Measurements from ENCODE around the gene ZFR.
"Not testable (repeated sequence)": the region's sequence is repeated elsewhere in the genome, so short reads cannot be mapped to it uniquely, and the experiment has no call there.

ZFR gene

DNA sequence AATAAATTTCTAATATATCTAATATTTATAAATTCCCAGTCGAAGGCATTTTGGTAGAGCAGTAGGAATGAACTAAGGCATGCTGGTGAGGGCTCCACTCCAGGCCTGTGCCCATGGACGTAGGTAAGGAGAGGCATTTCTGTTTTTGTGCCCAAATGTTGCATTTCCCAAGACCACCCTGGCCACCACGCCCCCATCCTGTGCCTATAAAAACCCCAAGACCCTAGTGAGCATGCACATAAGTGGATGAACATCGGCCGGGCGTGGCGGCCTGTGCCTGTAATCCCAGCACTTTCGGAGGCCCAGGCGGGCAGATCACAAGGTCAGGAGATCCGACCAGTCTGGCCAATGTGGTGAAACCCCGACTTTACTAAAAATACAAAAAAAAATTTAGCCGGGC, 121.7 kb downstream of the ZFR start:
- no peak for DNase-seq (ENCODE audit: low read depth, low spot score)

DNA sequence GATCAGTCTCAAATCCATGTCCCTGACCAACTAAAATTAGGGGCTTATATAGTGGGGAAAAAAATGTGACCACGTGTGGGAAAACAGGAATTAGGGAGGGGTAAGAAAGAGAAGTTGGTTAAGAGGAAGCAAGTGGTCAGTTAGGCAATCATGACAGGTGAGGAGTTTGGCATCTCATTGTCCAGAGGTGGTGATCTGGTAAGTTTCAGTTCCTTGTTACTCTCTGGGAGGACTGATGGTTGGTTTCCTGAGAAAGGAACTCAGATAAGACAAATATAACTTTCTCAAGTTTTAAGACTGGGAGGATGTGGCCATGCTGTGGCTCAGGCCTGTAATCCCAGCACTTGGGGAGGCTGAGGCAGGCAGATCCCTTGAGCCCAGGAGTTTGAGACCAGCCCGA, 122.8 kb downstream of the ZFR start:
- DNase-seq (ENCODE audit: low read depth, low spot score): not testable (repeated sequence)

- no peak for DNase-seq (ENCODE audit: low read depth, low spot score)
Measured at GRCh38 chr5:32320576-32320975, 124.0 kb downstream of the ZFR start.

DNA sequence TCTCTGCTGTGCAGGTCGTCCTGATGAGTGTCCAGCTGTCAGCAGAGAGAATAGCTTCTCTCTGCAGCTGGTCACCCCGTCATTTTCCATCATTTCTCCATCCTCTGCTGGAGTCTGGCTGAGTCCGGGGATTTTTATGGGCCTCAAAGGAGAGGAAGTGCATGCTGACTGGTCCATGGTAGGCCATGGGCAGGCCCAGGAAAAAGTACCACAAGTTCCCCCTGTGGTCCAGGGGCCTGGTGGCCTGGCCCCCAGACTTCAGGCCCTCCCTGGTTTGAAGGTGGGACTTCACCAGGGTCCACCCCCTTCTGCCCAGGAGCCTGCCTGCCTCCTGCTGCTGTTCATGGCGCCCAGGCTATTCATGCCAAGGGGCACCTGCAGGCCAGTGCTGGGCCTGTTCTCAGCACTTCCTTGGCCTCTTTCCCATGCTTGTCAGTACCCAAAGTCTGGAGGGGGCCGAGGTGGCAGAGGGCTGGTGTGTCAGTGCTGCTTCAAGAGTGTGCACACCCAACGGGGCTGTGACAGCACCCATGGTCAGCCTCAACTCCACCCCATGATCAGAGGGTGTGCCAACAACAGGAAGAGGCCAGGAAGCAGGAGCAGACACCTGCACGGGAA, 124.5 kb downstream of the ZFR start:
- DNase-seq (ENCODE audit: low read depth, low spot score): no peak

DNA sequence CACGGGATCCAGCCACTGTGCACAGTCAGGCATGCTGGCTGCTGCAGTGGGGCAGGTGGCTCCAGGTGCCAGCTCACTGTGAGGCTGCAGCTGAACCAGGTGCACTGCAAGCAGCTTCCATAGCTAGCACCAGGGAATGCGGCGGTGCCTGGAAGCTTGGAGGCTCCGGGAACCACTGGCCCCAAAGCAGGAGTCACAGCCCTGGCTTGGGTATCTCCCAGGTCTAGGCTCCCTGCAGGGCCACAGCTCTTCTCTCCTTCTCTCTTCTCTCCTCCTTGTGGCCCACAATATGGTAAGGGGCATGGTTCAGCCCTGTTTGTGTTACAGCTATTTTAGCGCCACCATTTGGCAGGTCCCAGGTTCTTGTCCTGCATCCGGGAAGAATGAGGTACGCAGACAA, 125.1 kb downstream of the ZFR start:
- DNase-seq (ENCODE audit: low read depth, low spot score): no peak

GRCh38 chr5:32317041-32317440, 127.5 kb downstream of the ZFR start:
- DNase-seq (ENCODE audit: low read depth, low spot score): no peak

DNA sequence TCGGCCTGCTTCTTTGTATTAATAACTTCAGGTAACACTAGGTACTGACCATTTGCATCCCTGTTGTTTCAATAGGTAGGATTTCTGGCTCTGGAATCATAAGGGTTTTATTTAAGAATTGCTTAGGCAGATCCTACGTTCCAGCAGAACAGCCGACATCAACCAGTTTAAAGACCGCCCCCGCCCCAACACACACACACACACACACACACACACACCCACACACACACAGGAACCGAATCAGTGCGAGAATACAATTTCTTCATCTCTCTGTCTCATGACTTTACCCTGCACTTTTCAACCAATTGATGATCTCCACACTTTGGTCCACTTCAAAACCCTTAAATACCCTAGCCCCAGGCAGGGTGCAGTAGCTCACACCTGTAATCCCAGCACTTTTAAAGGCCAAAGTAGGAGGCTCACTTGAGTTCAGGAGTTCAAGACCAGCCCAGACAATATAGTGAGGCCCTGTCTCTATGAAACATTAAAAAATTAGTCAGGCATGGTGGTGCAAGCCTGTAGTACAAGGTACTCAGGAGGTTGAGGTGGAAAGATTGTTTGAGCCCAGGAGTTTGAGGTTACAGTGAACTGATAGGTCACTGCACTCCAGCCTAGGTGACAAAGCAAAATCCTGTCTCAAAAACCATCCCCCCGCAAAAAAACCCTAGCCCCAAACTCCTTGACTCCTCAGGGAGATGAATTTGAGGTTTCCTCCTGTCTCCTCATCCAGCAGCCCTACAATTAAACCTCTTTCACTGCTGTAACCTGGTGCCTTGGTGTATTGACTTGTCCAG, 129.1 kb downstream of the ZFR start:
- no peak for DNase-seq (ENCODE audit: low read depth, low spot score)

DNA sequence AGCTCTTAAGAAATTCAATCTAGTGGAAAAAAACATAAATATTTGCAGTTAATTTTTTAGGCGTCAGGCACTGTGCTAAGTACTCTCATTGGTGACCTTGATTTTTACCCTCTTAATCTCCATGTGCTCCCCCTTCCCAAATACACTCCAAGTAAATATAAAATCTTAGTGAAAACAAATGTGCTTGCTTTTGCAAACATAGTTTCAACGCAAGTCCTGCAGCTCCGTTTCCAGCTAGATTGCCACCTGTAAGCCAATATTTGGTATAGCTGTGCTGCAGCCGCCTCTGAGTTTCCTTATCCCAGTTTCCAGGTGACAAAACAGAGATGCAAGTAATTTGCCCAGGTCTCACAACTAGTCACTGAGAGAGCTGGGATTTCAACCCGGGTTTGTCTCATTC, 129.9 kb downstream of the ZFR start:
- no peak for DNase-seq (ENCODE audit: low read depth, low spot score)

DNA sequence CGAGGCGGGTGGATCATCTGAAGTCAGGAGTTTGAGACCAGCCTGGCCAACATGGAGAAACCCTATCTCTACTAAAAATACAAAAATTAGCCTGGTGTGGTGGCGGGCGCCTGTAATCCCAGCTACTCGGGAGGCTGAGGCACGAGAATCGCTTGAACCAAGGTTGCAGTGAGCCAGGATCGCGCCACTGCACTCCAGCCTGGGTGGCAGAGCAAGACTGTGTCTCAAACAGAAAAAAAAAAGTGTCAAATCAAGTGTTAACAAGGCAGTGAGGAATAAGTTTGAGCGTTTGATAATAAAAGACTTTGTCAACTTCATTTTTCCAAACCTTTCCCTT, 130.4 kb downstream of the ZFR start:
- not testable (repeated sequence) for DNase-seq (ENCODE audit: low read depth, low spot score)

DNA sequence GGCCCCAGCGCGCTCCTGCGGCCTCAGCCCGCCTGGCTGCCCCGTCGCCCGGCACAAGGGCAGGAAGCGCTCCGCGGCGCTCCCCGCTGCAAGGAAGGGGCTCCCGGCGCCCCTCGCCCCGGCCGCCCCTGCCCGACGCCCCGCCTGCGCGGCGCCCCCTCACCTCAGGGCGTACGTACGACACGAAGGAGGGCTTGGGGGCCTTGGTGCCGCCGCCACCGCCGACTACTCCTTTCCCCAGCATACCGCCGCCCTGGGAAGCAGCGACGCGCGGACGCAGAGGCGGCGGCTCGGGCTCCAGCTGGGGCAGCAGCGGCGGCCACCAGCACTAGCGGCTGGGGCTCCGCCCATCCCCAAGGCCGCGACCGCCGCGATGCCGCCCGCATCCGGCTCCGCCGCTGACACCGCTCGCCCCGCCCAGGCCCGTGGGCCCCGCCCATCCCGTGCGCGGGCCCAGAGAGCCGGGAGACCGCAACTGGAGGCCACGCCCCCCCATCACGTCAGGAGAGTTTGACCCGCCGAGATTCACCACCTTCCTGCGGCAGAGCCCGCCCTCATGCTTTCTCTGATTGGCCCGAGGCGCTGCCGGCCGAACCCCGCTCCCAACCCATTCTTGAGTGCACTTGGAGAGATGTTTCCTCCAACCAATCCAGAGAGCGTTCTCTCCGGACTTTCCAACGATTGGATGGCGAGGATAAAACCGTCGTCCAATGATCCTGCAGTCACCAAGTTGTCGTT, 131.8 kb downstream of the ZFR start, which contains the start of gene MTMR12:
TSS of gene MTMR12 (minus strand) at position 345 of the 738 bp plus-strand sequence. CDS start at position 244, 101 bp downstream.
- peak; percentile 98 for DNase-seq (ENCODE audit: low read depth, low spot score)

GRCh38 chr5:32312197-32312594, 132.3 kb downstream of the ZFR start:
- peak; percentile 10 for DNase-seq (ENCODE audit: low read depth, low spot score)

DNA sequence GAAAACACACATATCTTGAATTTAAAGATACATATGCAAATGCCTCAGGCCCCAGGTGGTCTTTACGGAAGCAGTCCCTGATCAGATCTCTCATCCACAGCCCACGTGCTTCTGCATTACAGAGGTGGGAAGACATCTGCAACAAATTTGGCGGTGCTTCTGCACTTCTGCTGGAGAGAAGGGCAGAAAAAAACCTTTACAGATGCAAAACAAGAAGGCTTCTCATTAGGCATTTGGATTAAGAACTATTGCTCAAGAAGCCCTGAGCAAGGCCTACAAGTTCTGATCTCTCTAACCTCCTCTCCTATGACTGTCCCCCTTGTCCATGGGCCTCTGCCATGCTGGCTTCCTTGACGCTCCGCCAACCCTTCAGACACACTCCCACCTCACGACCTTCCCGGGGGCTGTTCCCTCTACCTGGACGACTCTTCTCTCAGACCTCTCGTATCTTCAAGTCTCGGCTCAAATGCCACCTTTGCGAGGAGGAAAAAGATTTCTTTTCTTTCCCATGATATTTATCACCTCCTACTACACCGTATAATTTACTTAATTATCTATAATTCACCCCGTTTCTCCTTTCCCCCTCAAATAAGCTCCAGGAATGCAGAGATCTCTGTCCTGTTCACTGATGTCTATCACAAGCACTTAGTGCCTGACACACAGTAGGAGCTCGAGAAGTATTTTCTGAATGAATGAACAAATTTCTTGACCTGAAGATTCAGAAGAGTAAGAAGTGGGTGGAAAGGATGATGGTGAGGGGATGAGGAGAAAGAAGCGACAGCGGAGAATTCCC, 132.9 kb downstream of the ZFR start:
- no peak for DNase-seq (ENCODE audit: low read depth, low spot score)

- no peak for DNase-seq (ENCODE audit: low read depth, low spot score)
Measured at GRCh38 chr5:32309761-32310160, 134.8 kb downstream of the ZFR start.

DNA sequence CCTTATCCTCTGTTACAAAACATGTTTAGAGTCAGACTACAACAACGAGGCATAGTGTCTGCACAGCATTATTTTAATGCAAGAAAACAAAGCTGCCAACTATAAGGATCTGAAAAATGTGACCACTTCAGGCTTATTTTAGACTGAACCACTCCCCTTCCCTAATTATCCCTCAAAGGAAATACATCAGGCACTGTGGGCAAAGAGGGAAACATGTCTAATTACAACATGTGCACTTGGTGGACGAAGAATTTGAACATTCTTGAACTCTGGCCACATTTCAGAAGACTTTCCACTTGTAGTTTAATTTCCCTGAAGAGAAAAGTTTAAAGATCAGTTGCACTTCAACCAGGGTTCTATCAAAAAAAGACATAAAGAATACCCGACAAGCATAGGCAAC, 135.6 kb downstream of the ZFR start:
- no peak for DNase-seq (ENCODE audit: low read depth, low spot score)

- no peak for DNase-seq (ENCODE audit: low read depth, low spot score)
Measured at GRCh38 chr5:32307769-32308194, 136.8 kb downstream of the ZFR start.

- DNase-seq (ENCODE audit: low read depth, low spot score): no peak
Measured at GRCh38 chr5:32304622-32305021, 139.9 kb downstream of the ZFR start.
